Measurements from ENCODE around the gene KRTAP10-10. TPM values are rescaled to one million over a fixed set of nuclear protein-coding genes. Genes with fewer than 3 reads are reported as not detected.
A peak's percentile ranks its signal among the peaks of the same experiment; 100 is the strongest.
"Not testable (repeated sequence)": the region's sequence is repeated elsewhere in the genome, so short reads cannot be mapped to it uniquely, and the experiment has no call there.

KRTAP10-10 gene
- total RNA-seq, 2 donors from 2014 or later, result not detected

DNA sequence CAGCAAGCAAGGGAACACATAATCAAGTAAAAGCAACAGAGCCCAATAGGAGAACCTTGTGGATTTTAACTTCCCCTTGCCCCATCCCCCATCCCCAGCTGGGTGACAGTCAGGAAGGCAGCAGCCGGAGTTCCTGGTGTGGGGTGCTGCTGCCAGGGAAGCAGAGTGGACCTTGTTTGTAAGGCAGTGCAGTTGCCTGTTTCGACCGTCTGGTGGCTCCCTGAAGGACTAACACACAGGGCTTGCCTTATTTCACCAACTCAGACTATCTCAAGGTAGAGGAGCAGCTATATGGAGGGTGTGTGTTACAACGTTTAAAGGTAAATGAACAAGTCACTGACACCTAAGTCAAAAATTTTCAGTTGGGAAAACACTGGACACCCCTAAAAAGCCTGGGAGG is 18.7 kb upstream of the KRTAP10-10 start:
- no peak for DNase-seq (ENCODE audit: low spot score)
- intact Hi-C loops (cut with DNase I), result loop anchor here in 1 of 2 donors (10.0 kb wide), 1 partner anchor 296 kb away; no protein-coding TSS in a partner anchor

DNA sequence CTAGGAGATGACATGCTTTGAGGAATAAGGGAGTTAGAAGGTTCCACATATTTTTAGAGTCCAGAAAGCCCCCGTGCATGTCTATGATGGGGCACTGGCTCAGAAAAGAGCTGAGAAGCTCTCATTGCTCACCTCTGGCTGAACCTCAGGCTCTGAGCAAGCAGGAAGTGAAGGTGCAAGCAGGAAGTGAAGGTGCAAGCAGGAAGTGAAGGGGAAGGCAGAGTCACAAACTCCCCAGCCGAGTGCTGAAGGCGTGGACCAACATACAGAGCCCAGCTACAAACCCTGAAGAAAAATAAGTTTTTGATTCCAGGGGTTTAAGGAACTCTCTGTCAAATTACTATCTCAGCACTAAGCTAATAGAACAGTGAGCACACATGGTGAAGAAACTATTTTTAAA is 18.2 kb upstream of the KRTAP10-10 start:
- DNase-seq (ENCODE audit: low spot score), result no peak
- intact Hi-C loops (cut with DNase I), result loop anchor here in 1 of 2 donors (10.0 kb wide), 1 partner anchor 296 kb away; no protein-coding TSS in a partner anchor

DNA sequence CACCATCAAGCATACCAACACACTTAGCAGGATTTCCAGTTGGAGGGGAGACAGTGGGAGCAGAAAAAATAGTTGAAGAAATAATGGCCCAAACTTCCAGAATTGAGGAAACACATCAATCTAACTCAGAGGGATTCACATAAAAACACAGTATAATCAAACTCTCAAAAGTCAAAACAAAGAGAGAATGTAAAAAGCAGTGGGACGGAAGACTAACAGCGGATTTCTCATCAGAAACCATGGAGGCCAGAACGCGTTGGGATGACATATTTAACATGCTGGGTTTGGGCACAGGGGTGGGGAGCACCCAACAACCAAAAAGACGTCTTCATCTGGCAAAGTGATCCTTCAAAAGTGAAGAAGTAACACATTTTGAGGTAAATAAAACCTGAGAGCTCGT is 17.3 kb upstream of the KRTAP10-10 start:
- no peak for DNase-seq (ENCODE audit: low spot score)
- intact Hi-C loops (cut with DNase I), result loop anchor here in 1 of 2 donors (10.0 kb wide), 1 partner anchor 295 kb away; no protein-coding TSS in a partner anchor

DNA sequence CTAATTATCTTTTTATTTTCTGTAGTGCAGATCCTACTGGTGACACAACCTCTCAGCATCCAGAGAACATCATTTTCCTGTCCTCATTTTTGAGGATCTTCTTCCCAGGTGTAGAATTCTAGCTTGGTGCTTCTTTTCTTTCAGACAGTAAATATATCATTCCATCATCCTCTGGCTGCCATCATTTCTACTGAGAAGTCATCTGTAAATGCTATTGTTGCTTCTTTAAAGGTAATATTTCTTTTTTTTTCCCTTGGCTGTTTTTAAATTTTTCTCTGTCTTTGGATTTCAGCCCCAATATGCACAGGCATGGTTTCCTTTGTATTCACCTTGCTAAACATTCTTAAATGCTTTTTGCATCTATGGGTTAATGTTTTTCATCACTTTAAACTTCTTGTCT is 13.6 kb upstream of the KRTAP10-10 start:
- intact Hi-C loops (cut with DNase I), result no loop called here

DNA sequence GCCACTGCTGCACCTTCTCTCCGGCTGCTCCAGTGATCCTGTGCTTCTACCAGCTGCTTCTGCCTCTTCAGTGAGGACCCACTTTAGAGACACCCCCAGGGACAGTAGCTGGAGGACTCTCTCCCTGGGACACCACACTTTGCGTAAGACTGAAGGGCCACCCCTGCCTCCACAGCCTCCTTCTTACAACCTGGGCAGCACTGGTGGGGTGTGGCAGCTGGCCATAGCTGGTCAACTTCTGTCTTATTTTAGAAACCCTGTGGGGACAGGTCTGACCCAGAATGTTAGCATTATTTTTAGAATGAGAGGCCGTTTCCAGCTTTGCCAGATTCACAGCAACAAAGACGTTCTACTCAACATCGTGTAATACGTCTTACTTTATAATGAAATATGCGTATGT is 11.4 kb upstream of the KRTAP10-10 start:
- intact Hi-C loops (cut with DNase I), result no loop called here
- DNase-seq (ENCODE audit: low spot score), result no peak

More for the DNA sequence above, 13.6 kb upstream of the KRTAP10-10 start:
- DNase-seq (ENCODE audit: low spot score), result no peak

DNA sequence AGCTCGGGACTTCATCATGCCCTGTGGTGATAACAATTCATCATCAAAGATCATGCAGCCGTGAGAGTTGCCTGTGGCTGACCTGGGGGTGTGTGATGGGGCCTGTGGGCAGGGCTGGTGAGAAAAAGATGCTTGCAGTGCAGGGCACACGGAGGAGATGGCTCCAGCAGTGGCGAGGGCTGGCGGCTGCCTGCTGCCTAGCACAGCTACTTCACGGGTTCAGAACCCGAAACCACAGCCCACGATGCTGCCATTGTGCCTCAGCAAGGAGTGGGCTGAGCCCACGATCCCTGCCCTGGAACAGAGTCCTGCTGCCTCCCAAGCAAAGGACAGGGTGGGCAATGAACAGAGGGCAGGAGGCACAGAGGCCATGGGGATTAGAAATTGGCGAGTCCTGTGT is 10.9 kb upstream of the KRTAP10-10 start:
- no peak for DNase-seq (ENCODE audit: low spot score)
- intact Hi-C loops (cut with DNase I), result no loop called here

DNA sequence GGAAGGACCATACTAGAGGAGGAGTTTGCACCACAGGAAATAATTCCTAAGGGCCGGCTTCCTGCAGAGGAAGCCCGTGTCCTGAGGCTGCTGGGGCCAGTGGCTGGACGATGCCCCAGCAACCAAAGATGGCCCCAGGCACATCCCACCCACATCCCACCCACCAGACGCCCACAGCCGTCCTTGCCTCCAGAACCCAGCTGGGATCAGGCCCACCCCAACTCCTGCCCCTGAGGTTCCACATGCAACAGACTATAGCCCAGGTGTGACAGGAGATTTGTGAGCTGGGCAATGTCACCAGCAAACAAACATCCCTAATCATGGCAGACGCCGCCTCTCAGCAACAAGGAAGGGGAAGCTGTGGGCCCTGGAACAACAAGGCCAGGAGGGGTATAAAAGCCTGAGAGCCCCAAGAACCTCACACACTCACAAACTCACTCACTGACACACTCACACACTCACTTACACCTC is 10.4 kb upstream of the KRTAP10-10 start, which contains the start of gene KRTAP10-9:
Gene KRTAP10-9 (plus strand): TSS at position 421 of the 471 bp plus-strand sequence. CDS start 79 bp downstream, outside the sequence.
- peak; percentile 64 for DNase-seq (ENCODE audit: low spot score)
- intact Hi-C loops (cut with DNase I), result no loop called here

DNA sequence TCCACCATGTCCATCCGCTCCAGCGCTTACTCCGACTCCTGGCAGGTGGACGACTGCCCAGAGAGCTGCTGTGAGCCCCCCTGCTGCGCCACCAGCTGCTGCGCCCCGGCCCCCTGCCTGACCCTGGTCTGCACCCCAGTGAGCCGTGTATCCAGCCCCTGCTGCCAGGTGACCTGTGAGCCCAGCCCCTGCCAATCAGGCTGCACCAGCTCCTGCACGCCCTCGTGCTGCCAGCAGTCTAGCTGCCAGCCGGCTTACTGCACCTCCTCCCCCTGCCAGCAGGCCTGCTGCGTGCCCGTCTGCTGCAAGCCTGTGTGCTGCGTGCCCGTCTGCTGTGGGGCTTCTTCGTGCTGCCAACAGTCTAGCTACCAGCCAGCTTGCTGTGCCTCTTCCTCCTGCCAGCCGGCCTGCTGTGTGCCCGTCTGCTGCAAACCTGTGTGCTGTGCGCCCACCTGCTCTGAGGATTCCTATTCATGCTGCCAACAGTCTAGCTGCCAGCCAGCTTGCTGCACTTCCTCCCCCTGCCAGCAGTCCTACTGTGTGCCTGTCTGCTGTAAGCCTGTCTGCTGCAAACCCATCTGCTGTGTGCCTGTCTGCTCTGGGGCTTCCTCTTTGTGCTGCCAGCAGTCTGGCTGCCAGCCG is 9.9 kb upstream of the KRTAP10-10 start:
- peak; percentile 44 for DNase-seq (ENCODE audit: low spot score)
- intact Hi-C loops (cut with DNase I), result not testable (repeated sequence)

DNA sequence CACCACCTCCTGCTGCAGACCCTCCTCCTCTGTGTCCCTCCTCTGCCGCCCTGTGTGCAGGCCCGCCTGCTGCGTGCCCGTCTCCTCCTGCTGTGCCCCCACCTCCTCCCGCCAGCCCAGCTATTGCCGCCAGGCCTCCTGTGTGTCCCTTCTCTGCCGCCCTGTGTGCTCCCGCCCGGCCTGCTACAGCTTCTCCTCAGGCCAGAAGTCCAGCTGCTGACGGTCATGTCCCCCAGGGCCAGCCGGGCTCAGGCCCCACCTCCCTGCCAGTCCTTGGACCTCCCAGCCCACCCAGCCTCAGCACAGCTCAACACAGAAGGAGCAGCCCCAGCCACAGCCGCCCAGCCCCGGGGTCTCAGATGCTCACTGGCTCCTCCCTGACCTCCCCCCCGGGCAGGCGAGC is 9.3 kb upstream of the KRTAP10-10 start:
- DNase-seq (ENCODE audit: low spot score), result peak; percentile 74

DNA sequence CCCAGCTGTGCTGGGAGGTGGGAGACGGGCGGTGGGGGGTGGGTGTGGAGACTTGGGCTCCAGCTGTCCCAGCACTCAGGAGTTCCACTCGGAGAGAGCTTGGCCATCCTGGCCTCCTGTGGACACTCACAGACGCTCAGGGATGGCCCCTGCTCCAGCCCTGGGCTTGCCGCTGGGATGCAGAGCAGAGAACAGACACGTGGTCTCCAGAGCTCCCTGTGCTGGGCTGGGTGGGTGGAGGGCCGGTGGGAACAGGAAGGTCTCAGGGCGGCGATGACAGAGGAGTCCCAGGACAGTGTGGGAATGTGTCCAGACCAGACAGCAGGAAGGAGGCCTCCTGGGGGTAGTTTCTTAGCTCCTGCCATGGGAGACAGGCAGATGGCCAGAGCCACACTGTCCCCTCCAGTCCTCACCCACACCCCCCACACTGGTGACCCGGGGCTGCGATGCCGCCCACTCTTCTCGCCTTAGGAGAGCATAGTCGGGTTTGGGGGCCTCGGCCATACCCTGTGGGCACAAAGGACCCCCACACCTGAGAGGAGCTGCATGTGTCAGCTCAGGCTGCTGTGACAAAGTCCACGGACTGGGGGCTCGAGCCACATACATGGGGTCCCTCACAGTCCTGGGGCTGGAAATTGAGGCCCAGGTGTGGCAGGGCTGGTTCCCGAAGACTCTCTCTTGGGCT is 8.3 kb upstream of the KRTAP10-10 start:
- intact Hi-C loops (cut with DNase I), result no loop called here
- peak; percentile 62 for DNase-seq (ENCODE audit: low spot score)

More for the DNA sequence above, 9.3 kb upstream of the KRTAP10-10 start:
- intact Hi-C loops (cut with DNase I), result not testable (repeated sequence)

DNA sequence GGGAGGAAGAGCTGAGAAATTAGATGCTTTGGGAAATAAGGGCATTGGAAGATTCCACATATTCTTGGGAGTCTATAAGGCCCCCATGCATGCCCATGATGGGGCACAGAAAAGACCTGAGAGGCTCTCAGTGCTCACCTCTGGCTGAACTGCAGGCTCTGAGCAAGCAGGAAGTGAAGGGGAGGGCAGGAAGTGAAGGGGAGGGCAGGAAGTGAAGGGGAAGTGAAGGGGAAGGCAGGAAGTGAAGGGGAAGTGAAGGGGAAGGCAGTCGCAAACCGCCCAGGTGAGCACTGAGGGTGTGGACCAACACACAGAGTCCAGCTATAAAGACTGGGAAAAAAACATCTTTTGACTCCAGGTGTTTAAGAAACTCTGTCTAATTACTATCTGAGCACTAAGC is 6.7 kb upstream of the KRTAP10-10 start:
- peak; percentile 47 for DNase-seq (ENCODE audit: low spot score)
- intact Hi-C loops (cut with DNase I), result no loop called here

DNA sequence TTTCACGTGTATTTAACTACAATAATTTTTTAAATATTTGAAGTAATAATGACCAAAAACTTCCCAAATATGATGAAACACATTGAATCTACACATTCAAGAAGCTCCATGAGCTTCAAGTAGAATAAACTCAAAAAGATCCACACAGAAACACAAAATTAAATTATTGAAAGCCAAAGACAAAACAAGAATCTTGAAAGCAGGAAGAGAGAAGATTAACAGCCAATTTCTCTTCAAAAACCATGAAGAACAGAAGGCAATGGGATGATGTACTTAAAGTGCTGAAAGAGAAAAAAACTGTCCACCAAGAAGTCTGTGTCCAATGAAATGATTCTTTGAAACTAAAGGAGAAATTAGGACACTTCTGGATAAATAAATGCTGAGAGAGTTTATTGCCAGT is 5.1 kb upstream of the KRTAP10-10 start:
- DNase-seq (ENCODE audit: low spot score), result no peak

DNA sequence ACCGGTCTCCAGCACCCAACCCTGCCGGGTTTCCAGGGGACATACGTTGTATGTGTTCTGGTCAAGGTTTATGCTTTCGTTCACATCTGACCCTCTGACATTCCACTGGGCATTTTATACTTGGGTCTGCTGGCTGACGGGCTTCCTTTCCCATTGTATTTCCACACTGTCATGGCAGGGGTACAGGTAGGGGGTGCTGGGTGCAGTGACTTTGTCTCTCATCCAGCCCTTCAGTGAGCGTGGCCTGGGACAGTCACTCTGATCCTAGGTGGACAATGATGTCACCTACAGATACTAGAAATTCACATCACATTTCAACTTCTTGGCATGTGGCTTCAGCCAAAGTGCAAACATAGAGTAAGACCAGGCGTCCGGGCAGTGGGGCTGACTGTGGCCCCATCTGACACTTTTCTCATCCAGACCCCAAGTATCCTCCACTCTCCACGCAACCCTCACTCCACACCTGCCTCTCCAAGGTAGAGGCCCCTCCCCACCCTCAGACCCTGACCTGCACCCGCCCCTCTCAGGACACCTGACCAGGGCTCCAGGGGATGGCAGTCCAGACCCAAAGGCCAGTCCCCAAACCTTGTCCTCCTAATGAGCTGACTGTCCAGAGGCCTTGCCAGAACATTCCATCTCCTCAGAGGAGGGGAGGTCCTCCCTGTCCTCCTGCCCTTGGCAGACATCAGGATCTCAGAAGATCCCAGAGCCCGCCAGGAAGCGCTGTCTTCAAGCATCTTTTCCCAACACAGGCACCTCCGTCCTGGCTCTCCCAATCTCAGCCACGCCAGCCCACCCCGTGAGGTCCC is 743 bp upstream of the KRTAP10-10 start:
- peak; percentile 28 for DNase-seq (ENCODE audit: low spot score)
- intact Hi-C loops (cut with DNase I), result no loop called here

More for the DNA sequence above, 5.1 kb upstream of the KRTAP10-10 start:
- intact Hi-C loops (cut with DNase I), result no loop called here

DNA sequence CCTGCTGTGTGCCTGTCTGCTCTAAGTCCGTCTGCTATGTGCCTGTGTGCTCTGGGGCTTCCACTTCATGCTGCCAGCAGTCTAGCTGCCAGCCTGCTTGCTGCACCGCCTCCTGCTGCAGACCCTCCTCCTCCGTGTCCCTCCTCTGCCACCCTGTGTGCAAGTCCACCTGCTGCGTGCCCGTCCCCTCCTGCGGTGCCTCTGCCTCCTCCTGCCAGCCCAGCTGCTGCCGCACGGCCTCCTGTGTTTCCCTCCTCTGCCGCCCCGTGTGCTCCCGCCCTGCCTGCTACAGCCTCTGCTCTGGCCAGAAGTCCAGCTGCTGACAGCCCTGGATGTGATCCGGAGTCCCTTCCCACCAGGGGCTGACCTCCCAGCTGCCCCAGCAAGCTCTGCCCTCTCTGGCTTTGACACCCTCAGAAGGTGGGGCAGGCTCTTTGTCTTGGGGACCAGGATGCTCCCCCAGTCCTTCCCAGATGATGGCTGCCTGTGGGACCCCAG is 744 bp downstream of the KRTAP10-10 start:
- intact Hi-C loops (cut with DNase I); DNase-seq (ENCODE audit: low spot score): not testable (repeated sequence)

DNA sequence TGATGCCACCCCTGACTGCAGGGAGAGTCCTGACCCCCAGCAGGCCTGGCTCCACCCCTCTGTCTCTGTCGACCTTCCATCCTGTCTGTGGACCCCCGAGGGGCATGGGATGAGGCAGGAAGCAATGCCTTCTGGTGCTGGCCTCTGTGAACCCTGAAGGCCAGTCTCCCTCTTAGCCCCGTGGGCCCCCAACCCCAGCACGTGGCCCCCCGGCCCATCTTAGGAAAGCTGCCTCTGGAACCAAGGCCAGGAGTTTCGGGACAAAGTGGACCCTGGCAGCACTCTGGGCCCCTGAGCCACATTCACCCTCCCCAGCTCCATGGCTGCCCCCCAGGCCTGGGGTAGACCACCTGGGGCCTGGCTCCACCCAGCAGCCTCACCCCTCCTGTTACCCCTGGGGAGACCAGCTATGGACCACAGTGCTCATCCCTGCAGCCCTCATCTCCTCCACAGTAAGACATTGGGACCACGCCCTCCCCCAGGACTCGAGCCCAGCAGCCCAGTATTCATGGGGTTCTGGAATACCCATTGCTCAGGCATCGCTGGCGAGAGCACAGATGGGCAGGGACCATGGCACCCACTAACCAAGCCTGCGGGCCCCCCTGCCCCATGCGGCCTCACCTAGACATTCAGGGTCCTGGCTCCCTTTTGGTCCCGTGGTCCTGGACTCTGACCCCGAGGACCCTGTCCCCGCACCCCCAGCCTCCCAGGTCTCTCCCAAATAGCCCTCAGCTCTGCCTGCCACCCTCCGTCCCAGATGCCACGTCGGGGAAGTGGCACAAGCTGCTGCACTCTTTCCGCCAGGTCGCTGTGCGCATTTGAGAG is 1.6 kb downstream of the KRTAP10-10 start:
- intact Hi-C loops (cut with DNase I); DNase-seq (ENCODE audit: low spot score): not testable (repeated sequence)

DNA sequence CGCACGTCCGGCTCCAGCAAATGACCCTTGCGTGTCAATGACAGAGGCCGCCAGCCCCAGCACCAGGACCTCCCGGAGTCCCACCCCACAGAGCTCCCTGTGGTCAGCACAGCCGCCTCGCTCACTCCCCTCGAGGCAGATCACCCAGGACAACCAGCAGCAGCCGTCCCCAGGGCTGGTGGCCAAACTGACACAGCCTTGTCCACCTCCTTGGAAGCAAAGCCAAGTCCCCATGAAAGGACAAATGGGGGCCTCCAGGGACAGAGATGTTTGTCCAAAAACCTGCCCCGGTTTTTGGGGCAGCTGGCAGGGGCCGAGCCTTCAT is 2.1 kb downstream of the KRTAP10-10 start:
- DNase-seq (ENCODE audit: low spot score), result no peak
- intact Hi-C loops (cut with DNase I), result no loop called here

DNA sequence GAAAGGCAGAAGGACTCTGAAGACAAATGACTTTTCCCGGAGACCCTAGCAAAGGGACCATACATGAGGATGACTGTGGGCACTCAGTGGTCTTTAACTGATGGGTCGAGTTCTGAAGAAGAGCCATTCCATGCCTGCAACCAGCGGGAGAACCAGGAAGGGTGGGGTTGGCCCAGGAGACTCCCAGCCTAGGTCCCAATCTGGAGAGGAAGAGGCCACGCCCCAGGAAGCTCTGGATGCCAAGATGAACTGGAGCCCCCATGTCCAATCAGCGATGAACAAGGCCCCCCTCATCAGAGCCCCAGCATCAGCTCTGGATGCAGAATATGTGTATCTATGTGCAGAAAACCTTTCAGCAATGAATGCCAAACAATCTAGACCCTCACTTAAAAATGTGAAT is 3.6 kb downstream of the KRTAP10-10 start:
- DNase-seq (ENCODE audit: low spot score), result no peak
- intact Hi-C loops (cut with DNase I), result no loop called here

DNA sequence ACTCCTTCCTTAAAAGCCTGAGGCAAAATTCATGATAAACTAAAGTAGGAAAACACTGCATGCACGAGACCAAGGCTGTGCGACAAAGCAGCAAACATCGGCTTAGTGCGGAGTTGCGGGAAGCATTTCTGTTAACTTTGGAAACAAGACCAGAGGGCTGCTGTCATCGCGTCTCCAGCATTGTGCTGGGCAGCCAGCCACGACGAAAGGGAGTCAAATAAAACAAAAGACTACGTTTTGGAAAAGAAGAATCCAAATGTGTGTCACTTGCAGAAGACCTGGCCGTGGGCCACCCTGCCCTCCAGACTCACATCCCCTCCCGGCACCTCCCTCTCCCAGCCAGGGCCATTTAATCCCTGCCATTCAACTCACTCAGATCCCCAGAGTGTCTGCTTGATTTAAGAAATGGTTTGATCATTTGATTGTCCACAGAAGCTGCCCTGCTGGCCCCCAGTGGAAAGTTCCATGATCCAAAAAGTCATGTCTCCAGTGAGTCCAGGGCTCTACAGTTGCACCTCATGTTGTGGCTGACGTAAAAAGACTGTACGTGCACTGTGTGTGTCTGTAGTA is 6.7 kb downstream of the KRTAP10-10 start:
- DNase-seq (ENCODE audit: low spot score), result no peak
- intact Hi-C loops (cut with DNase I), result no loop called here
